Inflammatory macrophage treated with lipopolysaccharide for 1 hour (primary cell): Measurements from ENCODE around the gene FAM209A.
A peak's percentile ranks its signal among the peaks of the same experiment; 100 is the strongest.
"Not testable (repeated sequence)": the region's sequence is repeated elsewhere in the genome, so short reads cannot be mapped to it uniquely, and the experiment has no call there.

Source experiments
- DNase-seq, 2 donors: peaks; one replicate each; pipeline ENCODE4 v3.0.0-alpha.2; 2020 to 2022

The FAM209A gene

DNA sequence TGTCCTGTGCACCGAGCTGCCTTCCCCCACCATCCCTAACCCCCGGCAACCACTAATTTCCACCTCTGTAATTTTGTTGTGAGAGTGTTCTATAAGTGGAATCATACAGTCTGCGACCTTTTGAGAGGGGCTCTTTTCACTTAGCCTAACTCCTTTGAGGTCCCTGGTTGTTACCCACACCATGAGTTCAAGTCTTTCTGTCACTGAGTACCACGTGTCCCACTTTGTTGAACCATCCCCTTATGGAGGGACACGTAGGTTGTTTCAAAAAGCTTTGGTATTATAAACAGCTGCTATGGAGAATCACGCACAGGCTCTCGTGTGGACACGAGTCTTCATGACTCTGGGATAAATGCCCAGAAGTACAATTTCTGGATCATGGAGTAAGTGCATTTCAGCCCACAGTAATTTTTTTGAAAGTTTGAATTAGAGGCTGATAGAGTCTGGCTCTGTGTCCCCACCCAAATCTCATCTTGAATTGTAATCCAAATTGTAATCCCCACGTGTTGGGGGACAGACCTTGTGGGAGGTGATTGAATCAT lies 18.0 kb downstream of the FAM209A start:
- no peak for DNase-seq

DNA sequence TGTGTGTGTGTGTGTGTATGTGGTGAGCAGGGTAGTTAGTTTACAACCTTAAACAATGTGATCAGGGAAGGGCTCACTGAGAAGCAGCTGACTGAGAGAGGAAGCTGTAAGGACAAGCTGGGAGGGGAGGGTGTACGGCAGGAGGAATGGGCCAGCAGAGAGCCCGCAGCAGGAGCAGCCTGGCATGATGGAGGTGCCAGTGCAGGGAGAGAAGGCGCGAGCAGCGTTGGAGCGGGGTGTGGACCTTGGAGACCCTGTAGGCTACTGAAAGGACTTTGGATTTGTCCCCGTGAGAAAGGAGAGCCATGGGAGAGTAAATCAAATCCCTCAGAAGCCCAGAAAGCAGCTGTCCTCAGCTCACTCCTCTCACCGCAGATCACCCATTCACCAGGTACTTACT lies 27.0 kb downstream of the FAM209A start:
- no peak for DNase-seq

DNA sequence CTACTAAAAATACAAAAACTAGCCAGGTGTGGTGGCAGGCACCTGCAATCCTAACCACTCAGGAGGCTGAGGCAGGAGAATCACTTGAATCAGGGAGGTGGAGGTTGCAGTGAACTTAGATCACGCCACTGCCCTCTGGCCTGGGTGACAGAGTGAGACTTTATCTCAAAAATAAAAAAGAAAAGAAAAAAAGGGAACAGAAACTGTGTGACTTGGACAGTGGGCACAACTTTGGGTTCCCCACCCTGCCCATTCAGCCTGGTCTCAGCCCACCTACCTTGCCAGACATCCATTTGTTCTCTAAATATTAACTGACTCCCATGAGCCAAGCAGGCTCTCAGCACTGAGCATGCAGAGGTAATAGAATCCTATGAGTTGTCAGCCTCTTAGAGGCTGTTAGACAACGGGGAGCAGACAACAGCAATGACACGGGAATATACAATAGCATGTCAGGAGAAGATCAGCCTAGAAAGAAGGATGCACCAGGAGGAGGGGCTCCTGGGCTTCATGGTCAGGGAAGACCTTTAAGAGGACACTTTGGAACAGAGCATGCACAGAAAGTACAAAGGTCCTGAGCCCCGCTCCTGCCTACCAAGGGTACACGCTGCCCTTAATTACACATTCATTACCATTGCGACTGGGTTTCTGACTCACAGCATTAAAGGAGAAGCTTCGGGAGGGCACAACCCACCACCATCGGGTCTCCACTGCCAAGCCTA lies 28.5 kb downstream of the FAM209A start:
- DNase-seq, result peak; percentile 13 to 16

DNA sequence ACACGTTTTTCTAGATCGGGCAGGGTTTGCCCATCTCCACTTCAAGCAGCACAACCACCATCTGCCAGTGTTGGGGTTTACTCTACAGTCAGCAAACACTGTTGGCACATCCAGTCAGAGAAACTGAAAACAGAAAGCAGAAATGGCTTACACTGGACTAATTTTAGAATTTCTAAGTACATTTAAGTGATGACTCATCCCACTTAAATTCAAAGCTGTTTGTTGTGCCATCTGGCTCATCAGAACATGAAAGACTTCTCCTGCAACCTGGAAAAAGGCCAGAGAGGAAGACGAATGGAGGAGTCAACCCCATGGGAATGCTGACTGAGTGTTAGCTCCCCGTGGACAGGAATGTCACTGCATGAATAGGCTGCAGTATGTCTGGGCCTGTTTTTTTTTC lies 30.3 kb downstream of the FAM209A start:
- peak; percentile 81 to 90 for DNase-seq

DNA sequence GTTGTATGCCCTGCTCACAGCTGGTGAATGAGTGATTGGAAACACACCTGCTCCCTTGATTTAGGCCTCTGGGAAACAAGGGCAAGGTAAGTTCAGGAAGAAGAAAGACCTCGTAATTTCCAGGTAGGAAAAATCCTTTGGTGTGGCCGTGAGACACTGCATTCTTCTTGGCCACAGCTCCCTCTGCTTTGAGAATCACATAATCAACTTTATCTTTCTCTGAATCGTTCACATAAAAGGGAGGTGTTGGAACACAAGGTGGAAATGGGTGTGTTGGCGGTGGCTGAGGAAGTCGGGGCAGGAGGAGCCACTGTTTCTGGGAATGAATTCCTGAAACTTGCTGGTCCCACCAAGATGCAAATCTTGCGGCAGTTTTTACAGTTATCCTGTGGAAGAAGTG lies 34.4 kb downstream of the FAM209A start:
- DNase-seq, result no peak

GRCh38 chr20:56564526-56564925 lies 40.0 kb downstream of the FAM209A start:
- not testable (repeated sequence) for DNase-seq

DNA sequence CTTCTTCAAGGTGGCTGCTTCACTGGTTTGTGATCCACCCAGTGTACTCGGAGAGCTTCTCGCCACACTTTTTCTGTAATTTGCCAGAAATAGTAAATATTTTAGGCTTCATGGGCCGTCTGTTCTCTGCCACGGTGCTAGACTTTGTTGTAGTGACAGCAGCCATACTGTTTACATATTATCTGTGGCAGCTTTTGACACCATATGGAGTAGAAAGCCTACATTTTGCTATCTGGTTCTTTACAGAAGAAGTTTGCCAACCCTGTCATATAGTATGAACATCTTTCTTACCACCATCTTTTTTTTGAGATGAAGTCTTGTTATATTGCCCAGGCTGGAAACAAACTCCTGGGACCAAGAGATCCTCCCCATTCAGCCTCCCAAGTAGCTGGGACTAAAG lies 41.0 kb downstream of the FAM209A start:
- no peak for DNase-seq

GRCh38 chr20:56566621-56567020 lies 42.1 kb downstream of the FAM209A start:
- DNase-seq, result no peak

DNA sequence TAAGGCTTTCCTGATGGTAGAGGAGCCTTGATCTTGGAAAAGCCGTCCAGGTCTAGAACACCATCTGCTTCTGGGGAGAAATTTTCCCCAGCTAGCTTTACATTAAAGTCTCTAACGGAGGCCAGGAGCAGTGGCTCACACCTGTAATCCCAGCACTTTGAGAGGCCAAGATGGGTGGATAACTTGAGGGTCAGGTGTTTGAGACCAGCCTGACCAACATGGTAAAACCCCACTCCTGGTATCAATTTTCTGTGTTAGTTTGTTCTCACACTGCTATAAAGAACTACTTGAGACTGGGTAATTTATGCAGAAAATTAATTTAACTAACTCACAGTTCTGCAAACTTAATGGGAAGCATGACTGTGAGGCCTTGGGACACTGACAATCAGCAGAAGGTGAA lies 46.3 kb downstream of the FAM209A start:
- DNase-seq, result no peak

GRCh38 chr20:56572172-56572571 lies 47.6 kb downstream of the FAM209A start:
- DNase-seq, result peak; percentile 38 to 50

DNA sequence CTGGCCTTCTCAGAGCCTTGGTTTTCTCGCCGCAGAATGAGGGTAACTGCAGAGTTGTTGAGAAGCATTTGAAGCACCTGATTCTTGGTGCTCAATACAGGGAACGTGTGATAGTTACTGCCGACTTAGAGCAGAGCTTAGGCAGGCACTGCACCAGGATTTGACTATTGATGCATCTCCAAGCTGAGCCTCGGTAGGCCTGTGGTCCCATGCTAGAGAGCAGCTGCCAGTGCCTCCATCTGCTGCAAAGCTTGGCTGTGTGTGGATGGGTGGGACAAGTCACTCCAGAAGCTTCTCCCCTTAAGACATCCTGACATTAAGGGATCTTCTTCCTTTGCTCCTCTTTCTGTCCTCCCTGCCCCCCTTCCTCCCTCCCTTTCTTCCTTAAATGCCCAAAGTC lies 49.4 kb downstream of the FAM209A start:
- no peak for DNase-seq

- no peak for DNase-seq
Observed at GRCh38 chr20:56574531-56575142, 50.1 kb downstream of the FAM209A start.

- no peak for DNase-seq
Observed at GRCh38 chr20:56575157-56575556, 50.6 kb downstream of the FAM209A start.
